K562 (cell line): Measurements from ENCODE around the gene ZNF200. TPM values are rescaled to one million over a fixed set of nuclear protein-coding genes. Genes with fewer than 3 reads are reported as not detected.
A peak's percentile ranks its signal among the peaks of the same experiment; 100 is the strongest.

Experiments used
- ADNP ChIP-seq: fragments of 200-800 bp; sonication (Bioruptor generic); IDR thresholded peaks from 2 replicates; pipeline ENCODE4 v1.6.1; 2016; ENCODE audit warnings: missing genetic modification characterization, missing compliant biosample characterization
- CHAMP1 ChIP-seq: fragments of 450-650 bp; IDR thresholded peaks from 2 replicates; pipeline ENCODE4 v1.6.1; 2016; ENCODE audit warnings: mild to moderate bottlenecking
- CHD2 ChIP-seq: IDR thresholded peaks from 2 replicates; pipeline ENCODE4 v1.6.1; 2011; ENCODE audit warnings: low read depth, low read length
- CREB3 ChIP-seq: fragments of 450-650 bp; conservative IDR thresholded peaks from 2 replicates; pipeline ENCODE4 v1.6.1; 2016; ENCODE audit warnings: missing genetic modification characterization, low read depth, mild to moderate bottlenecking, missing compliant biosample characterization, moderate library complexity
- CTBP1 ChIP-seq: fragments of 450-650 bp; IDR thresholded peaks from 2 replicates; pipeline ENCODE4 v1.6.1; 2016; ENCODE audit warnings: borderline replicate concordance
- E2F8 ChIP-seq: fragments of 450-650 bp; IDR thresholded peaks from 2 replicates; pipeline ENCODE4 v1.7.1; 2018; ENCODE audit warnings: mild to moderate bottlenecking, low read depth; ENCODE audit not compliant: partially characterized antibody
- FIP1L1 ChIP-seq: fragments of 200-400 bp; formaldehyde crosslinking; IDR thresholded peaks from 2 replicates; pipeline ENCODE4 v1.6.1; 2018; ENCODE audit warnings: mild to moderate bottlenecking, low read depth, low read length; ENCODE audit not compliant: poor library complexity, severe bottlenecking
- FOXK2 ChIP-seq, 2 experiments: fragments of 450-650 bp; IDR thresholded peaks in 1 of 2; conservative IDR thresholded peaks in 1 of 2; 2 replicates each; pipeline ENCODE4 v1.6.1; 2016; ENCODE audit warnings: low read depth in 2 of 2, mild to moderate bottlenecking in 1 of 2
- HDAC2 ChIP-seq: fragments of 450-650 bp; IDR thresholded peaks from 2 replicates; pipeline ENCODE4 v1.6.1; 2016; ENCODE audit warnings: mild to moderate bottlenecking
- HLTF ChIP-seq: fragments of 450-650 bp; IDR thresholded peaks from 2 replicates; pipeline ENCODE4 v1.6.1; 2016
- MXI1 ChIP-seq: IDR thresholded peaks from 2 replicates; pipeline ENCODE4 v1.6.1; 2011; ENCODE audit warnings: low read depth, mild to moderate bottlenecking, improper control_type of control experiment, low read length
- NBN ChIP-seq: fragments of 450-650 bp; IDR thresholded peaks from 2 replicates; pipeline ENCODE4 v1.6.1; 2016; ENCODE audit warnings: low read depth, mild to moderate bottlenecking
- RBM39 ChIP-seq: fragments of 200-400 bp; formaldehyde crosslinking; optimal IDR thresholded peaks from 2 replicates; pipeline ENCODE3; 2018; ENCODE audit warnings: low read depth, low read length
- TCF3 ChIP-seq: sonication (generic); formaldehyde crosslinking; IDR thresholded peaks from 2 replicates; pipeline ENCODE4 v1.4.0; 2020; ENCODE audit warnings: mild to moderate bottlenecking, missing genetic modification reagents
- TEAD1 ChIP-seq, 2 experiments: fragments of 450-650 bp in 1 of 2; sonication (generic) in 1 of 2; formaldehyde crosslinking; IDR thresholded peaks; 2 replicates each; pipeline versions ENCODE4 v1.4.0 to v1.8.0; 2020 to 2022; ENCODE audit warnings: mild to moderate bottlenecking in 2 of 2, missing genetic modification reagents in 1 of 2
- ZC3H11A ChIP-seq: IDR thresholded peaks from 2 replicates; pipeline ENCODE4 v1.6.1; 2012; ENCODE audit warnings: low read depth, low read length, improper control_type of control experiment
- ZKSCAN3 ChIP-seq: fragments of 250-450 bp; sonication (Bioruptor Pico); IDR thresholded peaks from 2 replicates; pipeline ENCODE4 v1.4.0; 2020
- ZNF12 ChIP-seq: sonication (generic); formaldehyde crosslinking; IDR thresholded peaks from 2 replicates; pipeline ENCODE4 v1.4.0; 2020; ENCODE audit warnings: mild to moderate bottlenecking, missing genetic modification reagents
- ZNF24 ChIP-seq: fragments of 450-650 bp; IDR thresholded peaks from 2 replicates; pipeline ENCODE4 v1.6.1; 2016
- ZNF384 ChIP-seq: IDR thresholded peaks from 2 replicates; pipeline ENCODE4 v1.6.1; 2012; ENCODE audit warnings: low read depth, low read length, improper control_type of control experiment
- ZNF395 ChIP-seq: fragments of 200-800 bp; sonication (Bioruptor generic); IDR thresholded peaks from 2 replicates; pipeline ENCODE4 v1.6.1; 2017; ENCODE audit warnings: missing genetic modification characterization, missing compliant biosample characterization
- ZNF764 ChIP-seq: fragments of 250-450 bp; sonication (Bioruptor Pico); IDR thresholded peaks from 2 replicates; pipeline ENCODE4 v1.4.0; 2020; ENCODE audit warnings: low read depth, mild to moderate bottlenecking, moderate library complexity
- polyA plus RNA-seq, 8 experiments: library from polyadenylated mRNA; depleted of rRNA in 4 of 8; stranded (reverse) in 5 of 8; unstranded in 3 of 8; fragments of >200 nt; fragmentation: Nextera tagmentation in 2 of 8; fragmentation: Illumina TruSeq in 1 of 8; extraction: Ambion mirVana in 2 of 8; extraction: Trizol in 1 of 8; gene quantifications; 2 replicates each; pipeline versions ENCODE4 v1.2.1 to v1.2.3, GENCODE V29; 2011 to 2014; ENCODE audit warnings: inconsistent platforms in 1 of 8, missing spikeins in 1 of 8
- total RNA-seq, 7 experiments: library from RNA; depleted of rRNA in 6 of 7; stranded (reverse); fragments of >200 nt in 6 of 7; fragmentation: Illumina TruSeq in 2 of 7; extraction: Trizol in 2 of 7; gene quantifications; 2 replicates each; pipeline versions ENCODE4 v1.2.1 to v1.2.3, GENCODE V29; 2011 to 2021; ENCODE audit warnings: low replicate concordance in 1 of 7

ZNF200 gene
- total and polyA plus RNA-seq, 9 of the 15 experiments (the other 6 are each of a cell fraction or from before 2014, with no cell fraction given), result 4.8 to 14.5 (median 9.2) TPM

- 0 out of 2 replicates have a peak, but pooled peaks have one; percentile 60 for TF ChIP-seq CHAMP1
- TF ChIP-seq ZNF24, result no peak
- no peak for TF ChIP-seq ZNF12 (CRISPR knock-in tag)
- TF ChIP-seq ZC3H11A, result no peak
- TF ChIP-seq ZNF395, result no peak
- 0 out of 2 replicates have a peak, but pooled peaks have one; percentile 40 for TF ChIP-seq HDAC2
- TF ChIP-seq NBN, result peak; percentile 57; the same call in 1 of the 2 replicates
- peak in 1 of 2 experiments; percentile 36; a peak in 2 of 4 replicates for TF ChIP-seq FOXK2 (conservative IDR thresholded peaks at IDR 0.05 in 1 of 2, IDR thresholded peaks at IDR 0.05 in 1 of 2; ENCODE audit: low read depth in 2 of 2)
- no peak for TF ChIP-seq TEAD1 (CRISPR knock-in tag; IDR thresholded peaks at IDR 0.05)
- peak; percentile 64; the same call in 1 of the 2 replicates for TF ChIP-seq ZNF764 (CRISPR knock-in tag)
- peak; percentile 94 for TF ChIP-seq ZNF384
- TF ChIP-seq E2F8, result no peak
- no peak for TF ChIP-seq MXI1
- peak; percentile 96 for TF ChIP-seq ADNP (tag)
- TF ChIP-seq HLTF, result no peak
- no peak for TF ChIP-seq CREB3
- TF ChIP-seq TCF3 (CRISPR knock-in tag), result no peak
- TF ChIP-seq CTBP1, result no peak
- TF ChIP-seq ZKSCAN3 (CRISPR knock-in tag), result no peak
- no peak for TF ChIP-seq CHD2
- no peak for TF ChIP-seq RBM39
- TF ChIP-seq FIP1L1, result peak; percentile 11
These were observed 46.9 kb downstream of the ZNF200 start, which contains the start of gene OR1F1 (continued) for GRCh38 chr16:3187798-3188674.
